HG03139 (cell line): ENCODE measurements around the gene NCMAP.

Source experiments
- ATAC-seq: cut with Tn5 transposase; IDR thresholded peaks from one replicate; pipeline ENCODE4 v1.9.1; 2021; ENCODE audit not compliant: unreplicated experiment

NCMAP gene

GRCh38 chr1:24621121-24621520, 65.2 kb downstream of the NCMAP start:
- no peak for ATAC-seq

- ATAC-seq: no peak
These were observed 66.3 kb downstream of the NCMAP start for GRCh38 chr1:24622218-24622617.

- ATAC-seq: no peak
These were observed 76.9 kb downstream of the NCMAP start for GRCh38 chr1:24632832-24633175.

- ATAC-seq: no peak
These were observed 79.4 kb downstream of the NCMAP start for GRCh38 chr1:24635195-24635843.

GRCh38 chr1:24636661-24637357, 80.9 kb downstream of the NCMAP start:
- ATAC-seq: no peak

- ATAC-seq: no peak
These were observed 83.2 kb downstream of the NCMAP start for GRCh38 chr1:24639094-24639493.

GRCh38 chr1:24639881-24640280, 84.0 kb downstream of the NCMAP start:
- ATAC-seq: no peak

GRCh38 chr1:24640288-24640687, 84.4 kb downstream of the NCMAP start:
- no peak for ATAC-seq

- no peak for ATAC-seq
These were observed 85.8 kb downstream of the NCMAP start for GRCh38 chr1:24641646-24642151.

- peak; percentile 92 for ATAC-seq
These were observed 86.8 kb downstream of the NCMAP start, which contains the start of gene SRRM1 for GRCh38 chr1:24642481-24643362. SRRM1 (plus strand) TSS chr1:24643302; CDS start chr1:24643327, 25 bp downstream.

- ATAC-seq: peak; percentile 16
These were observed 87.6 kb downstream of the NCMAP start for GRCh38 chr1:24643363-24644099.

GRCh38 chr1:24644100-24644384, 88.2 kb downstream of the NCMAP start:
- ATAC-seq: no peak

GRCh38 chr1:24648919-24649318, 93.0 kb downstream of the NCMAP start:
- no peak for ATAC-seq

GRCh38 chr1:24652382-24652781, 96.5 kb downstream of the NCMAP start:
- ATAC-seq: no peak

- ATAC-seq: no peak
These were observed 98.1 kb downstream of the NCMAP start for GRCh38 chr1:24654010-24654409.

GRCh38 chr1:24656046-24656445, 100.2 kb downstream of the NCMAP start:
- ATAC-seq: no peak

- no peak for ATAC-seq
These were observed 101.9 kb downstream of the NCMAP start for GRCh38 chr1:24657781-24658180.
